ENCODE data around the gene CLEC16A.

- TF ChIP-seq, protein P1, sequence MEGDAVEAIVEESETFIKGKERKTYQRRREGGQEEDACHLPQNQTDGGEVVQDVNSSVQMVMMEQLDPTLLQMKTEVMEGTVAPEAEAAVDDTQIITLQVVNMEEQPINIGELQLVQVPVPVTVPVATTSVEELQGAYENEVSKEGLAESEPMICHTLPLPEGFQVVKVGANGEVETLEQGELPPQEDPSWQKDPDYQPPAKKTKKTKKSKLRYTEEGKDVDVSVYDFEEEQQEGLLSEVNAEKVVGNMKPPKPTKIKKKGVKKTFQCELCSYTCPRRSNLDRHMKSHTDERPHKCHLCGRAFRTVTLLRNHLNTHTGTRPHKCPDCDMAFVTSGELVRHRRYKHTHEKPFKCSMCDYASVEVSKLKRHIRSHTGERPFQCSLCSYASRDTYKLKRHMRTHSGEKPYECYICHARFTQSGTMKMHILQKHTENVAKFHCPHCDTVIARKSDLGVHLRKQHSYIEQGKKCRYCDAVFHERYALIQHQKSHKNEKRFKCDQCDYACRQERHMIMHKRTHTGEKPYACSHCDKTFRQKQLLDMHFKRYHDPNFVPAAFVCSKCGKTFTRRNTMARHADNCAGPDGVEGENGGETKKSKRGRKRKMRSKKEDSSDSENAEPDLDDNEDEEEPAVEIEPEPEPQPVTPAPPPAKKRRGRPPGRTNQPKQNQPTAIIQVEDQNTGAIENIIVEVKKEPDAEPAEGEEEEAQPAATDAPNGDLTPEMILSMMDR (IDR thresholded peaks at IDR 0.05; ENCODE audit: low read depth, low read length, poor library complexity, severe bottlenecking), result no peak
- no peak for TF ChIP-seq EZH2phosphoT487 (IDR thresholded peaks at IDR 0.05; ENCODE audit: borderline replicate concordance, low read length)
These were observed 229.8 kb downstream of the CLEC16A start for GRCh38 chr16:11174141-11174540.
